HG03354 (cell line): ENCODE measurements around the gene CACNA1C.

Experiments
- ATAC-seq: cut with Tn5 transposase; IDR thresholded peaks from one replicate; pipeline ENCODE4 v1.9.1; 2021; ENCODE audit warnings: mild to moderate bottlenecking; ENCODE audit not compliant: unreplicated experiment, poor library complexity, severe bottlenecking

The CACNA1C gene

GRCh38 chr12:2495417-2496112 is 442.8 kb downstream of the CACNA1C start:
- no peak for ATAC-seq

GRCh38 chr12:2498964-2499500 is 446.2 kb downstream of the CACNA1C start:
- ATAC-seq: no peak

GRCh38 chr12:2501464-2502191 is 448.8 kb downstream of the CACNA1C start:
- no peak for ATAC-seq

- no peak for ATAC-seq
These were observed 450.2 kb downstream of the CACNA1C start for GRCh38 chr12:2503036-2503435.

GRCh38 chr12:2503762-2504161 is 451.0 kb downstream of the CACNA1C start:
- no peak for ATAC-seq

GRCh38 chr12:2504577-2504976 is 451.8 kb downstream of the CACNA1C start:
- no peak for ATAC-seq

GRCh38 chr12:2507814-2508213 is 455.0 kb downstream of the CACNA1C start:
- no peak for ATAC-seq

GRCh38 chr12:2509137-2509536 is 456.4 kb downstream of the CACNA1C start:
- ATAC-seq: no peak

GRCh38 chr12:2510045-2510444 is 457.3 kb downstream of the CACNA1C start:
- ATAC-seq: no peak

GRCh38 chr12:2513141-2514037 is 460.6 kb downstream of the CACNA1C start:
- ATAC-seq: no peak

- ATAC-seq: no peak
These were observed 461.2 kb downstream of the CACNA1C start for GRCh38 chr12:2514038-2514340.

GRCh38 chr12:2520722-2521246 is 468.0 kb downstream of the CACNA1C start:
- ATAC-seq: no peak

- ATAC-seq: no peak
These were observed 470.5 kb downstream of the CACNA1C start for GRCh38 chr12:2523317-2523716.

GRCh38 chr12:2523844-2524243 is 471.1 kb downstream of the CACNA1C start:
- no peak for ATAC-seq

GRCh38 chr12:2526371-2526770 is 473.6 kb downstream of the CACNA1C start:
- no peak for ATAC-seq

- no peak for ATAC-seq
These were observed 475.2 kb downstream of the CACNA1C start for GRCh38 chr12:2528001-2528400.

- ATAC-seq: no peak
These were observed 477.0 kb downstream of the CACNA1C start for GRCh38 chr12:2529807-2530206.

- no peak for ATAC-seq
These were observed 478.6 kb downstream of the CACNA1C start for GRCh38 chr12:2531371-2531770.

- no peak for ATAC-seq
These were observed 480.2 kb downstream of the CACNA1C start for GRCh38 chr12:2533036-2533435.

GRCh38 chr12:2535583-2536204 is 482.9 kb downstream of the CACNA1C start:
- no peak for ATAC-seq
